OCI-LY1 (cell line): ENCODE data around the gene SCN5A.

Experiments used
- EZH2 ChIP-seq: fragments of 200-600 bp; sonication (generic), shearing (Covaris generic); IDR thresholded peaks from 2 replicates; pipeline ENCODE4 v1.8.0; 2017; ENCODE audit warnings: borderline replicate concordance, mixed run types, mild to moderate bottlenecking, antibody characterized with exemption, low read length, moderate library complexity, mixed read lengths
- TF ChIP-seq, protein P1 (sequence below): fragments of 200-600 bp; sonication (generic), shearing (Covaris generic); IDR thresholded peaks from 2 replicates; pipeline ENCODE4 v1.5.1; 2017; ENCODE audit warnings: mild to moderate bottlenecking, antibody characterized with exemption, low read length, moderate library complexity, mixed read lengths

GRCh38 chr3:38586546-38587520, 62.7 kb downstream of the SCN5A start:
- TF ChIP-seq, protein P1, sequence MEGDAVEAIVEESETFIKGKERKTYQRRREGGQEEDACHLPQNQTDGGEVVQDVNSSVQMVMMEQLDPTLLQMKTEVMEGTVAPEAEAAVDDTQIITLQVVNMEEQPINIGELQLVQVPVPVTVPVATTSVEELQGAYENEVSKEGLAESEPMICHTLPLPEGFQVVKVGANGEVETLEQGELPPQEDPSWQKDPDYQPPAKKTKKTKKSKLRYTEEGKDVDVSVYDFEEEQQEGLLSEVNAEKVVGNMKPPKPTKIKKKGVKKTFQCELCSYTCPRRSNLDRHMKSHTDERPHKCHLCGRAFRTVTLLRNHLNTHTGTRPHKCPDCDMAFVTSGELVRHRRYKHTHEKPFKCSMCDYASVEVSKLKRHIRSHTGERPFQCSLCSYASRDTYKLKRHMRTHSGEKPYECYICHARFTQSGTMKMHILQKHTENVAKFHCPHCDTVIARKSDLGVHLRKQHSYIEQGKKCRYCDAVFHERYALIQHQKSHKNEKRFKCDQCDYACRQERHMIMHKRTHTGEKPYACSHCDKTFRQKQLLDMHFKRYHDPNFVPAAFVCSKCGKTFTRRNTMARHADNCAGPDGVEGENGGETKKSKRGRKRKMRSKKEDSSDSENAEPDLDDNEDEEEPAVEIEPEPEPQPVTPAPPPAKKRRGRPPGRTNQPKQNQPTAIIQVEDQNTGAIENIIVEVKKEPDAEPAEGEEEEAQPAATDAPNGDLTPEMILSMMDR = no peak
- no peak for TF ChIP-seq EZH2
